ENCODE results near the gene EPHX1. TPM values are rescaled to one million over a fixed set of nuclear protein-coding genes. Genes with fewer than 3 reads are reported as not detected.

EPHX1 gene
- total and polyA plus RNA-seq, 2 experiments from 2014 or later = 16.6 to 18.2 TPM

DNA sequence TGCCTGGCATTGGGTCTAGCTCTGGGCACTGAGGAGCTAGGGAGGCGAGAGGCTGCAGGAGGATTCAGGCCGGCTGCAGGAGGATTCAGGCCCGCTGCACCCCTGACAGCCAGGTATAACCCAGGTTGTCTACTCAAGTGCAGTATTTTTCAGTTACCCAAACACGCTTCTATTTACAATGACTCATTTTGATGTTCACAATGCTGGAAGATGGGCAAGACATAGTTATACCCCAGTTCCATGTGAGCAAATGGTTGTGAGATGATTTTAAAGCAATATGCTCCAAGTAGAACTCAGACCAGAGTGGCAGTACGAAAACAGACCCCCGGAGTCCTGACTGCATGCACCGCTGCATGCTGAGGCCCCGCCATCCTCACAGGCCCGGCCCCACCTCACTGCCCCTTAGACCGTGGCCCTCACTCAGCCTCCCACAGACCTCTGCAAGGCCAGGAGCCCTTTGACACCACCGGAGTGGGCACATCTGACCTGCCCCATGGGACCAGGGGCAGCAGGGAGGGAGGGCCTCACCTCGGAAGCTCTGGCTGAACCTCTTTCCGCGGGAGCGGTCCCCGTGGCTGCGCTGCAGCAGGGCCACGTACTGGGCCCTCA, 78.5 kb downstream of the EPHX1 start:
- WGBS, 2 experiments (ENCODE audit: low coverage in 1 of 2, low lambda C conversion rate in 2 of 2, missing lambda C conversion rate in 2 of 2) = 88 to 89% methylated on average over 18 of the region's 18 CpGs
- Histone ChIP-seq H3K36me3 (ENCODE audit: low read depth) (no peaks in the 10 kb centered on the region), H3K79me2 (ENCODE audit: insufficient read depth) (no peaks in the 10 kb centered on the region; the same call in 1 of the 2 replicates), H4K20me1 (ENCODE audit: insufficient read depth) (no peaks in the 10 kb centered on the region), H3K27me3 (replicated peaks; ENCODE audit: insufficient read depth) (no peaks in the 10 kb centered on the region), H3K4me1 (ENCODE audit: insufficient read depth) (0 out of 2 replicates have a peak, but pooled peaks cover under 1% of the 10 kb centered on the region), H3K4me3 (no peak overlapping the region), H2AFZ (no peak overlapping the region), H3K9ac (no peak overlapping the region), H3K27ac (no peak overlapping the region), H3K4me2 (ENCODE audit: unreplicated experiment) (no peak overlapping the region), H3F3A (ENCODE audit: insufficient read depth) (no peaks in the 10 kb centered on the region), H3K9me3 (ENCODE audit: low read depth) (no peaks in the 10 kb centered on the region), H3K9me2 (ENCODE audit: insufficient read depth) (no peaks in the 10 kb centered on the region)
- TF ChIP-seq EZH2phosphoT487 (IDR thresholded peaks at IDR 0.05; ENCODE audit: insufficient read depth, low read depth) (no peak), EZH2 (IDR thresholded peaks at IDR 0.05; ENCODE audit: insufficient read depth, poor library complexity, severe bottlenecking) (no peak)
- DNase-seq = no peak
- in situ Hi-C loops (cut with MboI) = no loop called here

DNA sequence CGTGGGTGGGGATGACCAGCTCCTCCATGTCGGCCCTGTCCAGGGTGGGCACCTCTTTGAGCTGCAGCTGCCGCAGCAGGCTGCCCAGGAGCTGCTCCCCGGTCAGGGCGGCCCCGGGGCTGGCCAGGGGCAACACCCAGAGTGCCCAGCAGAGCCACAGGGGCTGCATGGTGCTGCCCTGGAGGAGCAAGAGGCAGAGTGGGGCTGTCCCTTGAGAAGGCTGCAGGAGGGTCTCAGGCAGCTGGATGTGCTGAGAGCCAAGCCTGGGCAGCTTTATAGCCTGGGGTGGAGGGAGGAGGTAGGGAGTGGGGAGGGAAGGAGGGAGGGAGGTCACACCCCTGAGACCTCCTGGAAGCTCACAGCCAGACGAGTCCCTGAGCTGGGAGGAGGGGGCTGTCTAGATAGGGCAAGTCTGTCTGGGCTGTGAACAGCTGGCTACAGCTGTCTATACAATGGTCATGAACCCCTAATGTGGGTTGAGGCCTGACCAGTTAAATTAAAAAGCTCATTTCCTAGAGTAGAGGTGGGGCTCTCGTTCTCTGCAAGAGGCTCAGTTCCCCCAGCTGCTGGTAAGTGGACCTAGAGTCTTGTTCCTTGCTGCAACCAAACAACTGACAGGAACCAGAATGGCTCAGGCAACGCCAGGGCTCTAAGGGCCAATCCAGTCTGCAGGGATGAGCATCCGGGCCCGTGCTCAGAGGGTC, 79.1 kb downstream of the EPHX1 start, which contains the start of gene LEFTY1:
Gene LEFTY1 (minus strand): TSS at position 249 of the 704 bp plus-strand sequence. CDS start 80 bp downstream, at position 169.
- H3K27me3 ChIP-seq (replicated peaks; ENCODE audit: insufficient read depth) = no peaks in the 10 kb centered on the region
- 72 to 78% methylated on average over 10 of the region's 11 CpGs for WGBS, 2 experiments (ENCODE audit: low coverage in 1 of 2, low lambda C conversion rate in 2 of 2, missing lambda C conversion rate in 2 of 2)
- H3K36me3 ChIP-seq (ENCODE audit: low read depth) = no peaks in the 10 kb centered on the region
- no peak within 1 kb of the TSS for H3K4me3 ChIP-seq
- no peaks in the 10 kb centered on the region for H3F3A ChIP-seq (ENCODE audit: insufficient read depth)
- DNase-seq = no peak
- H3K9me3 ChIP-seq (ENCODE audit: low read depth) = no peaks in the 10 kb centered on the region
- H3K79me2 ChIP-seq (ENCODE audit: insufficient read depth) = no peaks in the 10 kb centered on the region
- no peaks in the 10 kb centered on the region for H4K20me1 ChIP-seq (ENCODE audit: insufficient read depth)
- no peak within 1 kb of the TSS for H3K4me2 ChIP-seq (ENCODE audit: unreplicated experiment)
- TF ChIP-seq EZH2 (IDR thresholded peaks at IDR 0.05; ENCODE audit: insufficient read depth, poor library complexity, severe bottlenecking) (no peak), EZH2phosphoT487 (IDR thresholded peaks at IDR 0.05; ENCODE audit: insufficient read depth, low read depth) (no peak)
- no peak within 1 kb of the TSS for H2AFZ ChIP-seq
- no peak within 1 kb of the TSS for H3K27ac ChIP-seq
- H3K9ac ChIP-seq = no peak within 1 kb of the TSS
- in situ Hi-C loops (cut with MboI) = no loop called here
- H3K4me1 ChIP-seq (ENCODE audit: insufficient read depth) = no peaks in the 10 kb centered on the region
- H3K9me2 ChIP-seq (ENCODE audit: insufficient read depth) = no peaks in the 10 kb centered on the region

DNA sequence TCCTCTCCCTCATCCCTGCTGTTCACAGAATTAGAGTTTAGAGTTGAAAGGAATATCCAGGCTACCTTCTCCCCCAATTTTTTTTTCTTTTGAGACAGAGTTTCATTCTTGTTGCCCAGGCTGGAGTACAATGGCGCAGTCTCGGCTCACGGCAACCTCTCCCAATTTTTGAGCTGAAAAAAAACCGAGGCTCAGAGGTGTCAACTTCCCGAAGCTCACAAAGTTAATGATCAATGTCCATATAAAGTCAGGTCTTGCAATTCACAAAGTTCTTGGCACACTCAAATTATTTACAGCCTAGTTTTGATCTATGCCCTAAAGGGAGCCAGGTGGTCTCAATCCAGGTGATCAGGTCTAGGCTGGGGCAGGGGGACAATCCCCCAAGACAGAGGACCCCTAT, 79.8 kb downstream of the EPHX1 start:
- no peak overlapping the region for H3K9ac ChIP-seq
- no peaks in the 10 kb centered on the region for H3F3A ChIP-seq (ENCODE audit: insufficient read depth)
- H2AFZ ChIP-seq = no peak overlapping the region
- H3K79me2 ChIP-seq (ENCODE audit: insufficient read depth) = no peaks in the 10 kb centered on the region
- no peaks in the 10 kb centered on the region for H4K20me1 ChIP-seq (ENCODE audit: insufficient read depth)
- H3K4me1 ChIP-seq (ENCODE audit: insufficient read depth) = no peaks in the 10 kb centered on the region
- H3K27me3 ChIP-seq (replicated peaks; ENCODE audit: insufficient read depth) = no peaks in the 10 kb centered on the region
- no peaks in the 10 kb centered on the region for H3K9me2 ChIP-seq (ENCODE audit: insufficient read depth)
- H3K4me2 ChIP-seq (ENCODE audit: unreplicated experiment) = no peak overlapping the region
- in situ Hi-C loops (cut with MboI) = no loop called here
- no peak overlapping the region for H3K27ac ChIP-seq
- TF ChIP-seq EZH2 (IDR thresholded peaks at IDR 0.05; ENCODE audit: insufficient read depth, poor library complexity, severe bottlenecking) = no peak
- TF ChIP-seq EZH2phosphoT487 (IDR thresholded peaks at IDR 0.05; ENCODE audit: insufficient read depth, low read depth) = no peak
- no peak overlapping the region for H3K4me3 ChIP-seq
- no peaks in the 10 kb centered on the region for H3K9me3 ChIP-seq (ENCODE audit: low read depth)
- no peak for DNase-seq
- no peaks in the 10 kb centered on the region for H3K36me3 ChIP-seq (ENCODE audit: low read depth)
- WGBS, 2 experiments (ENCODE audit: low coverage in 1 of 2, low lambda C conversion rate in 2 of 2, missing lambda C conversion rate in 2 of 2) = 96 to 98% methylated on average over 5 of the region's 5 CpGs

DNA sequence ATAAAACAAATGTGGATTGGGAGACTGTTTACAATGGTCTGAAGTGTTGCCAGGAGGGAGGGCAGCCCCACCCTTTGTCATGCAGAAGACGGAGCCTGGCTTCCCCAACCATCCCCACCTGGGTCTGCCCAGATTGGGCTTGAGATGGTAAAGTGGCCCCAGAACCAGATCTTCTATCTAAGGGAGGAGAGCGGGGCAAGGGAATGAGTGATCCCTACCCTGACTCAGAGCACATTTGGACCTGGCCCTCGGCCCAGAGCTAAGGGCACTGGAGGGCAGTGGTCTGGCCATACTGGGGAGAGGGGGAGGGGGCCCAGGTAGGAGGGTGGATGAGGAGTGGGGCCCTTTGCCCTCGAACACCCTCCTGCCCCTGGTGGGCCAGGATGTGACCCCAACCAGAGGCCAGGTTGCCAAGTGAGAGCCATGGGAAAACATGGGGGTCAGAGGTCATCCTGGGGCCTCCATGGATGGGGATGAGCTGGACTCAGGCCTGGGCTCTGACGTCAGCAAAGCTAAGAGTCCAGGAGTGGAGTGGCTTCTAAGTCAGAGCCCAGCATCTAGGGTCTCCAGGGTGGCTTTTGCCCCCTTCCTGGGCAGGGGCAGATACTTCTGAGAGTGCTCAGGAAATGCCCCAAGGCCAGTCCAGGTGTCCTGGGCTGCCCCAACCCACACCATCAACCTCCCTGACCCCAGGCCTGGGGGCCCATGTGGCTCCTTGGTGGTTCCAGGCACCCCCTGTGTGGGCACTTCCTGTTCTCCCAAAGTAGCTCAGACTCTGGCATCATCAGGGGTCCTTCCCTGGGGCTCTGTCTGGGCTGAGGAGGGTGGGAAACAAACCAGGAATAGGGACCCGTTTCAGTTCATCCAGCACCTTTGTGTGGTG, 80.7 kb downstream of the EPHX1 start:
- peak; percentile 36 for DNase-seq
- H3K4me2 ChIP-seq (ENCODE audit: unreplicated experiment) = no peak overlapping the region
- no peaks in the 10 kb centered on the region for H3K79me2 ChIP-seq (ENCODE audit: insufficient read depth)
- in situ Hi-C loops (cut with MboI) = no loop called here
- no peaks in the 10 kb centered on the region for H3F3A ChIP-seq (ENCODE audit: insufficient read depth)
- no peaks in the 10 kb centered on the region for H4K20me1 ChIP-seq (ENCODE audit: insufficient read depth)
- no peaks in the 10 kb centered on the region for H3K9me2 ChIP-seq (ENCODE audit: insufficient read depth)
- no peak for TF ChIP-seq EZH2 (IDR thresholded peaks at IDR 0.05; ENCODE audit: insufficient read depth, poor library complexity, severe bottlenecking)
- TF ChIP-seq EZH2phosphoT487 (IDR thresholded peaks at IDR 0.05; ENCODE audit: insufficient read depth, low read depth) = no peak
- H3K9me3 ChIP-seq (ENCODE audit: low read depth) = no peaks in the 10 kb centered on the region
- H3K9ac ChIP-seq = no peak overlapping the region
- H2AFZ ChIP-seq = no peak overlapping the region
- H3K36me3 ChIP-seq (ENCODE audit: low read depth) = no peaks in the 10 kb centered on the region
- no peaks in the 10 kb centered on the region for H3K4me1 ChIP-seq (ENCODE audit: insufficient read depth)
- WGBS, 2 experiments (ENCODE audit: low coverage in 1 of 2, low lambda C conversion rate in 2 of 2, missing lambda C conversion rate in 2 of 2) = 50 to 58% methylated on average over 5 to 6 of the region's 6 CpGs
- no peaks in the 10 kb centered on the region for H3K27me3 ChIP-seq (replicated peaks; ENCODE audit: insufficient read depth)
- H3K4me3 ChIP-seq = no peak overlapping the region
- no peak overlapping the region for H3K27ac ChIP-seq
